Trophoblast cell (in vitro differentiated cells and primary cell): ENCODE results near the gene ITGB5.

ENCODE experiments used
- DNase-seq, 2 donors: peaks; one replicate each; pipeline ENCODE4 v3.0.0-alpha.2; 2016
- H2AFZ ChIP-seq: 2 replicates; pipeline ENCODE4 v1.6.1; 2013; ENCODE audit warnings: low read length, moderate library complexity, mild to moderate bottlenecking; ENCODE audit not compliant: insufficient read depth, poor library complexity
- H2AK5ac ChIP-seq: 2 replicates; pipeline ENCODE4 v1.6.1; 2013; ENCODE audit warnings: mild to moderate bottlenecking, low read length
- H2BK120ac ChIP-seq: 2 replicates; pipeline ENCODE4 v1.6.1; 2013; ENCODE audit warnings: low read length, mild to moderate bottlenecking, moderate library complexity; ENCODE audit not compliant: insufficient read depth, poor library complexity
- H2BK12ac ChIP-seq: 2 replicates; pipeline ENCODE4 v1.6.1; 2013; ENCODE audit warnings: mild to moderate bottlenecking, low read length, moderate library complexity
- H2BK5ac ChIP-seq: 2 replicates; pipeline ENCODE4 v1.6.1; 2013; ENCODE audit warnings: low read length, low read depth, moderate library complexity, mild to moderate bottlenecking; ENCODE audit not compliant: poor library complexity
- H3K14ac ChIP-seq: 2 replicates; pipeline ENCODE4 v1.6.1; 2013; ENCODE audit warnings: mild to moderate bottlenecking, low read length
- H3K18ac ChIP-seq: 2 replicates; pipeline ENCODE4 v1.6.1; 2013; ENCODE audit warnings: mild to moderate bottlenecking, low read length
- H3K23ac ChIP-seq: 2 replicates; pipeline ENCODE4 v1.6.1; 2013; ENCODE audit warnings: low read length
- H3K27ac ChIP-seq: 2 replicates; pipeline ENCODE4 v1.5.1; 2013; ENCODE audit warnings: low read depth, mild to moderate bottlenecking, inconsistent platforms, low read length, moderate library complexity
- H3K27me3 ChIP-seq: 2 replicates; pipeline ENCODE4 v1.6.1; 2013; ENCODE audit warnings: inconsistent platforms, mild to moderate bottlenecking, low read length, moderate library complexity; ENCODE audit not compliant: insufficient read depth
- H3K36me3 ChIP-seq, 2 experiments: 1 replicate in 1 of 2; 2 replicates in 1 of 2; pipeline ENCODE4 v1.6.1; 2013; ENCODE audit warnings: low read length in 2 of 2, mild to moderate bottlenecking in 2 of 2, moderate library complexity in 1 of 2; ENCODE audit not compliant: insufficient read depth in 2 of 2, control insufficient read depth in 1 of 2
- H3K4ac ChIP-seq: 2 replicates; pipeline ENCODE4 v1.6.1; 2013; ENCODE audit warnings: low read depth, mild to moderate bottlenecking, low read length, moderate library complexity
- H3K4me1 ChIP-seq, 2 experiments: 1 replicate in 1 of 2; 2 replicates in 1 of 2; pipeline ENCODE4 v1.6.1; 2013; ENCODE audit warnings: low read length in 2 of 2, mild to moderate bottlenecking in 2 of 2, moderate library complexity in 1 of 2; ENCODE audit not compliant: insufficient read depth in 2 of 2, control insufficient read depth in 1 of 2
- H3K4me2 ChIP-seq: 2 replicates; pipeline ENCODE4 v1.6.1; 2013; ENCODE audit warnings: inconsistent platforms, mild to moderate bottlenecking, low read length, moderate library complexity
- H3K4me3 ChIP-seq: 2 replicates; pipeline ENCODE4 v1.5.1; 2013; ENCODE audit warnings: mild to moderate bottlenecking, low read depth, low read length, inconsistent platforms
- H3K79me1 ChIP-seq: one replicate; pipeline ENCODE4 v1.6.1; 2013; ENCODE audit warnings: low read length
- H3K79me2 ChIP-seq: 2 replicates; pipeline ENCODE4 v1.6.1; 2013; ENCODE audit warnings: low read length, mild to moderate bottlenecking; ENCODE audit not compliant: control insufficient read depth, insufficient read depth, poor library complexity
- H3K9ac ChIP-seq: 2 replicates; pipeline ENCODE4 v1.6.1; 2013; ENCODE audit warnings: mild to moderate bottlenecking, low read length
- H3K9me3 ChIP-seq: 2 replicates; pipeline ENCODE4 v1.6.1; 2013; ENCODE audit warnings: low read depth, mild to moderate bottlenecking, control low read depth, inconsistent platforms, low read length; ENCODE audit not compliant: insufficient read depth
- H4K12ac ChIP-seq: 2 replicates; pipeline ENCODE4 v1.6.1; 2013; ENCODE audit warnings: low read depth, mild to moderate bottlenecking, low read length, moderate library complexity
- H4K8ac ChIP-seq: 2 replicates; pipeline ENCODE4 v1.6.1; 2013; ENCODE audit warnings: low read depth, mild to moderate bottlenecking, low read length, moderate library complexity
- H4K91ac ChIP-seq: one replicate; pipeline ENCODE4 v1.6.1; 2013; ENCODE audit warnings: low read depth, mild to moderate bottlenecking, low read length, moderate library complexity
- WGBS: extraction: QIAGEN DNeasy Blood & Tissue Kit; methylation state at CpG from one replicate; pipeline ENCODE4 v1.1.7; 2013; ENCODE audit warnings: missing lambda C conversion rate; ENCODE audit not compliant: insufficient read length, insufficient coverage; ENCODE audit errors: extremely low coverage; 5-methylcytosine and 5-hydroxymethylcytosine counted together

Gene ITGB5

GRCh38 chr3:124885466-124886167, 1.5 kb downstream of the ITGB5 start:
- peak overlapping the region; percentile 86 for H3K9ac ChIP-seq
- no peak for DNase-seq
- H2BK120ac ChIP-seq = peak overlapping the region; percentile 64
- no peaks in the 10 kb centered on the region for H3K27me3 ChIP-seq
- H3K14ac ChIP-seq = peak overlapping the region; percentile 75
- H4K8ac ChIP-seq = peak overlapping the region; percentile 77
- peak overlapping the region; percentile 92 for H3K4ac ChIP-seq
- peak overlapping the region; percentile 58 for H4K12ac ChIP-seq
- no CpG with 5 or more reads among the region's 17 CpGs for WGBS
- peak overlapping the region; percentile 90 for H3K18ac ChIP-seq
- H3K79me2 ChIP-seq = peaks cover 26% of the 10 kb centered on the region
- H2BK12ac ChIP-seq = peak overlapping the region; percentile 67
- H3K4me1 ChIP-seq = peaks cover 30 to 41% of the 10 kb centered on the region in 2 experiments
- H3K23ac ChIP-seq = no peak overlapping the region
- peak overlapping the region; percentile 73 for H4K91ac ChIP-seq
- peak overlapping the region; percentile 37 for H2AK5ac ChIP-seq
- no peaks in the 10 kb centered on the region for H3K9me3 ChIP-seq
- peaks cover 0 to 5% of the 10 kb centered on the region in 2 experiments for H3K36me3 ChIP-seq
- H2AFZ ChIP-seq = peak overlapping the region; percentile 44
- H3K27ac ChIP-seq = peak overlapping the region; percentile 61
- H3K79me1 ChIP-seq = peaks cover 31% of the 10 kb centered on the region
- peak overlapping the region; percentile 85 for H2BK5ac ChIP-seq
- H3K4me3 ChIP-seq = peak overlapping the region; percentile 91
- H3K4me2 ChIP-seq = peak overlapping the region; percentile 86

- H3K9ac ChIP-seq = no peak overlapping the region
- no peaks in the 10 kb centered on the region for H3K9me3 ChIP-seq
- H3K79me1 ChIP-seq = peaks cover 24% of the 10 kb centered on the region
- no peak overlapping the region for H2AFZ ChIP-seq
- H2BK12ac ChIP-seq = no peak overlapping the region
- H3K79me2 ChIP-seq = peaks cover 27% of the 10 kb centered on the region
- no peak overlapping the region for H4K12ac ChIP-seq
- peaks cover 28 to 37% of the 10 kb centered on the region in 2 experiments for H3K4me1 ChIP-seq
- H3K36me3 ChIP-seq = peaks cover 0 to 5% of the 10 kb centered on the region in 2 experiments
- H3K4me2 ChIP-seq = no peak overlapping the region
- peak overlapping the region; percentile 22 for H4K8ac ChIP-seq
- no peak overlapping the region for H3K4me3 ChIP-seq
- no peak for DNase-seq
- no peak overlapping the region for H3K23ac ChIP-seq
- no CpG with 5 or more reads among the region's 7 CpGs for WGBS
- no peak overlapping the region for H2BK5ac ChIP-seq
- H2AK5ac ChIP-seq = peak overlapping the region; percentile 6
- H3K27me3 ChIP-seq = no peaks in the 10 kb centered on the region
- peak overlapping the region; percentile 16 for H4K91ac ChIP-seq
- peak overlapping the region; percentile 31 for H3K4ac ChIP-seq
- peak overlapping the region; percentile 36 for H3K27ac ChIP-seq
- H3K18ac ChIP-seq = no peak overlapping the region
- no peak overlapping the region for H3K14ac ChIP-seq
- H2BK120ac ChIP-seq = peak overlapping the region; percentile 8
Observed at GRCh38 chr3:124884474-124885101, 2.6 kb downstream of the ITGB5 start.

GRCh38 chr3:124883766-124884473, 3.2 kb downstream of the ITGB5 start:
- Histone ChIP-seq H3K23ac (no peak overlapping the region), H3K14ac (no peak overlapping the region), H2BK120ac (no peak overlapping the region), H3K36me3 (peaks cover 0 to 5% of the 10 kb centered on the region in 2 experiments), H2BK12ac (no peak overlapping the region), H3K9me3 (no peaks in the 10 kb centered on the region), H2AK5ac (no peak overlapping the region), H3K9ac (no peak overlapping the region), H3K4me2 (peak overlapping the region; percentile 11), H2BK5ac (no peak overlapping the region), H3K4ac (peak overlapping the region; percentile 2), H4K8ac (no peak overlapping the region), H4K91ac (no peak overlapping the region), H3K18ac (no peak overlapping the region), H2AFZ (no peak overlapping the region), H3K27ac (peak overlapping the region; percentile 68), H4K12ac (no peak overlapping the region), H3K4me3 (no peak overlapping the region), H3K79me2 (peaks cover 30% of the 10 kb centered on the region), H3K27me3 (no peaks in the 10 kb centered on the region), H3K4me1 (peaks cover 28 to 40% of the 10 kb centered on the region in 2 experiments), H3K79me1 (peaks cover 24% of the 10 kb centered on the region)
- no CpG with 5 or more reads among the region's 7 CpGs for WGBS
- no peak for DNase-seq

GRCh38 chr3:124882816-124883747, 4.1 kb downstream of the ITGB5 start:
- Histone ChIP-seq H3K9me3 (no peaks in the 10 kb centered on the region), H2BK12ac (no peak overlapping the region), H3K4me2 (peak overlapping the region; percentile 11), H4K12ac (no peak overlapping the region), H3K4ac (peak overlapping the region; percentile 77), H2BK120ac (no peak overlapping the region), H3K18ac (no peak overlapping the region), H3K14ac (no peak overlapping the region), H3K79me1 (peaks cover 22% of the 10 kb centered on the region), H3K4me1 (peaks cover 29 to 40% of the 10 kb centered on the region in 2 experiments), H3K4me3 (no peak overlapping the region), H2BK5ac (no peak overlapping the region), H3K9ac (no peak overlapping the region), H4K8ac (no peak overlapping the region), H3K27me3 (no peaks in the 10 kb centered on the region), H2AK5ac (no peak overlapping the region), H3K27ac (peak overlapping the region; percentile 68), H3K79me2 (peaks cover 32% of the 10 kb centered on the region), H3K23ac (no peak overlapping the region), H4K91ac (no peak overlapping the region), H2AFZ (no peak overlapping the region), H3K36me3 (peaks cover 2 to 5% of the 10 kb centered on the region in 2 experiments)
- no CpG with 5 or more reads among the region's 13 CpGs for WGBS
- no peak for DNase-seq
